Lower leg skin (tissue), 3 donors: Measurements from ENCODE around the gene POU6F2.

Experiments used
- POLR2A ChIP-seq, 2 donors: fragments of 450-650 bp; IDR thresholded peaks; one replicate each; pipeline ENCODE4 v1.6.1; 2016 to 2017; ENCODE audit warnings: antibody characterized with exemption in 2 of 2, mild to moderate bottlenecking in 1 of 2, moderate library complexity in 1 of 2
- TF ChIP-seq, protein P1 (sequence below), 3 donors: fragments of 450-650 bp; IDR thresholded peaks; one replicate each; pipeline ENCODE4 v1.5.1; 2016; ENCODE audit warnings: antibody characterized with exemption in 3 of 3, mild to moderate bottlenecking in 3 of 3, moderate library complexity in 2 of 3

DNA sequence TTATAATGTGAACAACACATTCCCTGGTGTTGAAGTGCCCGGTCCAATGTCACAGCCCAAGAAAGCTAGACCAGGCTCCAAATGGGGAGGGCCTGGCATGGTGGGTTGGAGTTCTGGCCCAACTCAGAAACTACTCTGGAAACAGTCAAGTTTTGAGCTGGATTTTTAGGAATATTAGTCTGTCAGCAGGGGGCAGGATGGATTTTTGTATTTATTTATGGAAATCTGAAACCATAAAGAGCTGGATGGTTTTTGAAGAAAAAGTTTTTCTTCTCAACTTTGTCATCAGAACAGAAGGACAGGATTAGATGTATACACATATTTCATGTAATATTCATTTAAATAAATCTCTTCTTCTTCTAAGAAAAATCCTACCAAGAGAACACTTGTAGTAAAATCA is 97.5 kb downstream of the POU6F2 start:
- TF ChIP-seq, protein P1, sequence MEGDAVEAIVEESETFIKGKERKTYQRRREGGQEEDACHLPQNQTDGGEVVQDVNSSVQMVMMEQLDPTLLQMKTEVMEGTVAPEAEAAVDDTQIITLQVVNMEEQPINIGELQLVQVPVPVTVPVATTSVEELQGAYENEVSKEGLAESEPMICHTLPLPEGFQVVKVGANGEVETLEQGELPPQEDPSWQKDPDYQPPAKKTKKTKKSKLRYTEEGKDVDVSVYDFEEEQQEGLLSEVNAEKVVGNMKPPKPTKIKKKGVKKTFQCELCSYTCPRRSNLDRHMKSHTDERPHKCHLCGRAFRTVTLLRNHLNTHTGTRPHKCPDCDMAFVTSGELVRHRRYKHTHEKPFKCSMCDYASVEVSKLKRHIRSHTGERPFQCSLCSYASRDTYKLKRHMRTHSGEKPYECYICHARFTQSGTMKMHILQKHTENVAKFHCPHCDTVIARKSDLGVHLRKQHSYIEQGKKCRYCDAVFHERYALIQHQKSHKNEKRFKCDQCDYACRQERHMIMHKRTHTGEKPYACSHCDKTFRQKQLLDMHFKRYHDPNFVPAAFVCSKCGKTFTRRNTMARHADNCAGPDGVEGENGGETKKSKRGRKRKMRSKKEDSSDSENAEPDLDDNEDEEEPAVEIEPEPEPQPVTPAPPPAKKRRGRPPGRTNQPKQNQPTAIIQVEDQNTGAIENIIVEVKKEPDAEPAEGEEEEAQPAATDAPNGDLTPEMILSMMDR (IDR thresholded peaks at IDR 0.05), result no peak
- TF ChIP-seq POLR2A (IDR thresholded peaks at IDR 0.05), result no peak
